Hepatocyte (in vitro differentiated cells): ENCODE results near the gene AOC1. TPM values are rescaled to one million over a fixed set of nuclear protein-coding genes. Genes with fewer than 3 reads are reported as not detected.

ENCODE experiments used
- DNase-seq: peaks from one replicate; pipeline ENCODE4 v3.0.0-alpha.2; 2016; ENCODE audit warnings: low spot score
- H2AFZ ChIP-seq: fragments of 200-600 bp; sonication (generic); 2 replicates; pipeline ENCODE4 v1.6.0; 2016; ENCODE audit warnings: antibody characterized with exemption, mild to moderate bottlenecking
- H3K27ac ChIP-seq: fragments of 200-600 bp; sonication (generic); 2 replicates; pipeline ENCODE4 v1.5.1; 2016; ENCODE audit warnings: mild to moderate bottlenecking
- H3K27me3 ChIP-seq: fragments of 200-600 bp; sonication (generic); 2 replicates; pipeline ENCODE4 v1.6.1; 2016
- H3K36me3 ChIP-seq: fragments of 200-600 bp; sonication (generic); replicated peaks from 2 replicates; pipeline ENCODE4 v1.5.1; 2016; ENCODE audit warnings: low read depth; ENCODE audit not compliant: insufficient read depth
- H3K4me1 ChIP-seq: fragments of 200-600 bp; sonication (generic); 2 replicates; pipeline ENCODE4 v1.5.1; 2016; ENCODE audit warnings: mild to moderate bottlenecking, moderate library complexity; ENCODE audit not compliant: insufficient read depth
- H3K4me2 ChIP-seq: fragments of 200-600 bp; sonication (generic); 2 replicates; pipeline ENCODE4 v1.6.0; 2016
- H3K4me3 ChIP-seq: fragments of 200-600 bp; sonication (generic); 2 replicates; pipeline ENCODE4 v1.5.1; 2016; ENCODE audit warnings: mild to moderate bottlenecking
- H3K79me2 ChIP-seq: fragments of 200-600 bp; sonication (generic); 2 replicates; pipeline ENCODE4 v1.6.0; 2017; ENCODE audit warnings: mild to moderate bottlenecking
- H3K9me2 ChIP-seq: fragments of 200-600 bp; sonication (generic); replicated peaks from 2 replicates; pipeline ENCODE4 v1.6.0; 2017; ENCODE audit warnings: mild to moderate bottlenecking; ENCODE audit not compliant: insufficient read depth
- H3K9me3 ChIP-seq: fragments of 200-600 bp; sonication (generic); 2 replicates; pipeline ENCODE4 v1.5.1; 2016; ENCODE audit warnings: low read depth, mild to moderate bottlenecking
- H4K20me1 ChIP-seq: fragments of 200-600 bp; sonication (generic); 2 replicates; pipeline ENCODE4 v1.6.0; 2016; ENCODE audit warnings: mild to moderate bottlenecking; ENCODE audit not compliant: insufficient read depth, poor library complexity, severe bottlenecking
- EZH2 ChIP-seq: fragments of 200-600 bp; sonication (generic); IDR thresholded peaks from 2 replicates; pipeline ENCODE4 v1.6.1; 2016; ENCODE audit warnings: antibody characterized with exemption, mild to moderate bottlenecking, borderline replicate concordance
- EZH2phosphoT487 ChIP-seq: fragments of 200-600 bp; sonication (generic); IDR thresholded peaks from one replicate; pipeline ENCODE4 v1.6.1; 2018; ENCODE audit warnings: antibody characterized with exemption, mild to moderate bottlenecking, low read depth, moderate library complexity; ENCODE audit not compliant: unreplicated experiment, severe bottlenecking
- WGBS: methylation state at CpG from one replicate; pipeline ENCODE4 v1.1.6; 2016; ENCODE audit warnings: low lambda C conversion rate; ENCODE audit errors: missing lambda C conversion rate; 5-methylcytosine and 5-hydroxymethylcytosine counted together
- polyA plus RNA-seq: library from polyadenylated mRNA; unstranded; fragments of >200 nt; fragmentation: Nextera tagmentation; extraction: Ambion mirVana; gene quantifications from 2 replicates; pipeline ENCODE4 v1.2.1, GENCODE V29; 2016
- total RNA-seq: library from RNA; depleted of rRNA; stranded (reverse); fragments of >200 nt; gene quantifications from 2 replicates; pipeline ENCODE4 v1.2.3, GENCODE V29; 2014
- TF ChIP-seq, protein P1 (sequence below): fragments of 200-600 bp; sonication (generic); IDR thresholded peaks from 2 replicates; pipeline ENCODE4 v1.5.1; 2016; ENCODE audit warnings: antibody characterized with exemption, mild to moderate bottlenecking; ENCODE audit not compliant: poor library complexity

Gene AOC1
- total and polyA plus RNA-seq, 2 experiments from 2014 or later, result 5.9 to 9.1 TPM

GRCh38 chr7:150874401-150875198 lies 22.3 kb downstream of the AOC1 start:
- Histone ChIP-seq H3K4me1 (no peaks in the 10 kb centered on the region), H3K79me2 (no peaks in the 10 kb centered on the region), H3K9me2 (no peaks in the 10 kb centered on the region), H3K9me3 (no peaks in the 10 kb centered on the region), H3K4me2 (no peak overlapping the region), H3K27ac (no peak overlapping the region), H3K27me3 (no peaks in the 10 kb centered on the region), H2AFZ (no peak overlapping the region), H3K36me3 (no peaks in the 10 kb centered on the region), H3K4me3 (no peak overlapping the region), H4K20me1 (no peaks in the 10 kb centered on the region)
- TF ChIP-seq EZH2phosphoT487 (no peak), EZH2 (no peak)
- TF ChIP-seq, protein P1, sequence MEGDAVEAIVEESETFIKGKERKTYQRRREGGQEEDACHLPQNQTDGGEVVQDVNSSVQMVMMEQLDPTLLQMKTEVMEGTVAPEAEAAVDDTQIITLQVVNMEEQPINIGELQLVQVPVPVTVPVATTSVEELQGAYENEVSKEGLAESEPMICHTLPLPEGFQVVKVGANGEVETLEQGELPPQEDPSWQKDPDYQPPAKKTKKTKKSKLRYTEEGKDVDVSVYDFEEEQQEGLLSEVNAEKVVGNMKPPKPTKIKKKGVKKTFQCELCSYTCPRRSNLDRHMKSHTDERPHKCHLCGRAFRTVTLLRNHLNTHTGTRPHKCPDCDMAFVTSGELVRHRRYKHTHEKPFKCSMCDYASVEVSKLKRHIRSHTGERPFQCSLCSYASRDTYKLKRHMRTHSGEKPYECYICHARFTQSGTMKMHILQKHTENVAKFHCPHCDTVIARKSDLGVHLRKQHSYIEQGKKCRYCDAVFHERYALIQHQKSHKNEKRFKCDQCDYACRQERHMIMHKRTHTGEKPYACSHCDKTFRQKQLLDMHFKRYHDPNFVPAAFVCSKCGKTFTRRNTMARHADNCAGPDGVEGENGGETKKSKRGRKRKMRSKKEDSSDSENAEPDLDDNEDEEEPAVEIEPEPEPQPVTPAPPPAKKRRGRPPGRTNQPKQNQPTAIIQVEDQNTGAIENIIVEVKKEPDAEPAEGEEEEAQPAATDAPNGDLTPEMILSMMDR, result no peak
- 87% methylated on average over 8 of the region's 8 CpGs for WGBS
- DNase-seq, result no peak

GRCh38 chr7:150875791-150876190 lies 23.5 kb downstream of the AOC1 start:
- no peak for DNase-seq
- Histone ChIP-seq H3K4me2 (no peak overlapping the region), H3K36me3 (no peaks in the 10 kb centered on the region), H3K9me2 (no peaks in the 10 kb centered on the region), H3K4me1 (no peaks in the 10 kb centered on the region), H4K20me1 (no peaks in the 10 kb centered on the region), H3K79me2 (no peaks in the 10 kb centered on the region), H3K4me3 (no peak overlapping the region), H2AFZ (no peak overlapping the region), H3K27me3 (no peaks in the 10 kb centered on the region), H3K9me3 (peaks cover 3% of the 10 kb centered on the region), H3K27ac (no peak overlapping the region)
- 85% methylated on average over 4 of the region's 4 CpGs for WGBS
- TF ChIP-seq EZH2phosphoT487 (no peak), EZH2 (no peak)

DNA sequence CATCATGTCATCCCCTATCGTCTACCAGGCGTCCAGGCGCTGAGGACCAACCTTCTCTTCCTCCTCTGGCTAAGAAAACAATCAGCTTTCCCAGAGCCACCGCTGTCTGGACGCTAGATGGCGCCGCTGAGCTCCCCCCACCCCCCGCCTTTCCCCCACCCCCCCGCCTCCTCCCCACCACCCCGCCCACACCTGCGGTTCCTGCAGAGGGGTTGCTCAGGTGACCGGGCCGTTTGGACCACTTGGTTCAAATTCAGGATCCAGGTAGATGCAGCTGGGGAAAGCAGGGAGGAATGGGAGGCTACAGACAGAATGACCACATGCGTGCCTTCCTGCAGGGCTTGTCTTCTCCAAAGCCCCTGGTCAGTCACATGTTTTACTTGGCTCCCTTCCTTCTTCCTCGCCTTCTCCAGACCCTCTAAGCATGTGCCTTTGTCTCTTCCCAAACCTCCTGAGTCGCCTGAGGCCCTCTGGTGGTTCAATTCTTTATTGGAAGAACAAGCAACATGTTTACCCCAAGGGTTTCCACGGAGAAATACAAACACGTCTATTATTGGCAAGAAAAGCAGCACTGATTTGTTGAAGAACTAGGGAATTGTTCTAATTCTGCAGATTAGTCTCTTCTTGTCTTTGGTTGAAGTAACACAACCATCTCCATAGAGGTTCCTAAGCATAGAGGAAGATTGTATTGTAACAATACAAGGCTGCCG lies 24.7 kb downstream of the AOC1 start:
- Histone ChIP-seq H3K9me2 (no peaks in the 10 kb centered on the region), H3K79me2 (no peaks in the 10 kb centered on the region), H4K20me1 (no peaks in the 10 kb centered on the region), H3K4me3 (no peak overlapping the region), H3K27ac (no peak overlapping the region), H3K4me2 (peak overlapping the region; percentile 61), H3K27me3 (no peaks in the 10 kb centered on the region), H3K4me1 (no peaks in the 10 kb centered on the region), H3K36me3 (no peaks in the 10 kb centered on the region), H3K9me3 (peaks cover 8% of the 10 kb centered on the region), H2AFZ (peak overlapping the region; percentile 35)
- peak; percentile 89 for DNase-seq
- TF ChIP-seq, protein P1, result peak; percentile 56
- TF ChIP-seq EZH2, result no peak
- no peak for TF ChIP-seq EZH2phosphoT487
- WGBS, result 14% methylated on average over 9 of the region's 19 CpGs

DNA sequence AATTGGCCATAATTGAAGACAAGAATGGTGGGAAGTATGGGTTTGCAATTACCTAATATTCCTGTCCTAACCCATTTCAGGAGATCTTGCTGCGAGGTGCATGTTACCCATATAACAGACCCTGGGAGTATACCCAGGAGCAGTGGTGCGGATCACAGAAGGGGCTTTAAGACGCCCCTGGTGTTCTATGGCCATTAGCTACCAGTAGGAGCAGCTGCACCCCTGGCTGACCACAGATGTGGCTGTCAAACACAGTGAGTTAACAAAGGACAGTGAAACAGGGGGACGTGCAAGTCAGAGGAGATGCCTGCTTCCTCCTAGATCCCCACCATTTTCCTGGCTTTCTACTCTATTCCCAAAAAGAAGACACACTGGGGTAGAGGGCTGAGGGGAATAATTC lies 25.2 kb downstream of the AOC1 start:
- WGBS, result 80% methylated on average over 4 of the region's 4 CpGs
- no peaks in the 10 kb centered on the region for H3K79me2 ChIP-seq
- TF ChIP-seq EZH2 (no peak), EZH2phosphoT487 (no peak)
- TF ChIP-seq, protein P1, result no peak
- H3K27me3 ChIP-seq, result no peaks in the 10 kb centered on the region
- no peaks in the 10 kb centered on the region for H3K4me1 ChIP-seq
- H3K27ac ChIP-seq, result no peak overlapping the region
- no peaks in the 10 kb centered on the region for H4K20me1 ChIP-seq
- H3K4me2 ChIP-seq, result no peak overlapping the region
- no peak for DNase-seq
- no peaks in the 10 kb centered on the region for H3K9me2 ChIP-seq
- H3K36me3 ChIP-seq, result no peaks in the 10 kb centered on the region
- H3K4me3 ChIP-seq, result no peak overlapping the region
- H2AFZ ChIP-seq, result no peak overlapping the region
- H3K9me3 ChIP-seq, result peaks cover 8% of the 10 kb centered on the region
